B cell (primary cell): Measurements from ENCODE around the gene GRM2. TPM values are rescaled to one million over a fixed set of nuclear protein-coding genes. Genes with fewer than 3 reads are reported as not detected.

Source experiments
- ATAC-seq: fragments of 200-7000 bp; cut with Tn5 transposase; one replicate; pipeline ENCODE4 v1.10.0; 2021; ENCODE audit warnings: low read depth, mild to moderate bottlenecking, moderate number of reproducible peaks, moderate library complexity
- CTCF ChIA-PET: fragments of 350-600 bp; sonication (Branson Sonifier 250); formaldehyde crosslinking; loops from one replicate; lab custom pipeline; 2021; ENCODE audit warnings: antibody characterized with exemption, inconsistent platforms; lab: Charles Lee
- POLR2A ChIA-PET: fragments of 350-600 bp; sonication (Branson Sonifier 250); formaldehyde crosslinking; loops from one replicate; lab custom pipeline; 2021; ENCODE audit warnings: antibody characterized with exemption; lab: Charles Lee
- DNase-seq: peaks from one replicate; pipeline ENCODE4 v3.0.0; 2013
- H2AFZ ChIP-seq: 2 replicates; pipeline ENCODE4 v1.6.1; 2012; ENCODE audit warnings: mild to moderate bottlenecking, low read depth, low read length; ENCODE audit not compliant: insufficient read depth, poor library complexity, severe bottlenecking
- H3K27ac ChIP-seq, 2 donors: 1 replicate in 1 of 2; 2 replicates in 1 of 2; pipeline ENCODE4 v1.5.1; 2012 to 2013; ENCODE audit warnings: low read length in 2 of 2, mild to moderate bottlenecking in 2 of 2, moderate library complexity in 1 of 2
- H3K27me3 ChIP-seq, 4 experiments: fragments of 200-600 bp in 1 of 4; sonication (generic) in 1 of 4; replicated peaks in 1 of 4; 1 replicate in 2 of 4; 2 replicates in 2 of 4; pipeline versions ENCODE4 v1.6.1 to v1.7.0; 2013 to 2016; ENCODE audit warnings: low read length in 3 of 4, mild to moderate bottlenecking in 2 of 4, mixed read lengths in 1 of 4, moderate library complexity in 1 of 4; ENCODE audit not compliant: insufficient read depth in 4 of 4, control insufficient read depth in 3 of 4; ENCODE audit errors: control extremely low read depth in 1 of 4
- H3K36me3 ChIP-seq, 2 experiments: replicated peaks in 1 of 2; 1 replicate in 1 of 2; 2 replicates in 1 of 2; pipeline versions ENCODE4 v1.6.1 to v1.7.1; 2013; ENCODE audit warnings: low read length in 1 of 2; ENCODE audit not compliant: insufficient read depth in 2 of 2, control insufficient read depth in 1 of 2; ENCODE audit errors: control extremely low read depth in 1 of 2, extremely low read depth in 1 of 2
- H3K4me1 ChIP-seq, 2 donors: fragments of 200-600 bp in 1 of 2; sonication (generic) in 1 of 2; 1 replicate in 1 of 2; 2 replicates in 1 of 2; pipeline versions ENCODE4 v1.5.1 to v1.6.1; 2013 to 2017; ENCODE audit warnings: low read length in 2 of 2; ENCODE audit not compliant: control insufficient read depth in 2 of 2, insufficient read depth in 2 of 2
- H3K4me2 ChIP-seq: replicated peaks from 2 replicates; pipeline ENCODE3; 2012; ENCODE audit warnings: mild to moderate bottlenecking, low read depth, low read length; ENCODE audit not compliant: poor library complexity, severe bottlenecking
- H3K4me3 ChIP-seq, 5 experiments: fragments of 200-600 bp in 1 of 5; sonication (generic) in 1 of 5; 1 replicate in 3 of 5; 2 replicates in 2 of 5; pipeline versions ENCODE4 v1.5.1 to v1.7.0; 2011 to 2016; ENCODE audit warnings: low read length in 4 of 5, mild to moderate bottlenecking in 4 of 5, low read depth in 2 of 5, control low read depth in 1 of 5, moderate library complexity in 1 of 5; ENCODE audit not compliant: insufficient read depth in 1 of 5; ENCODE audit errors: control extremely low read depth in 1 of 5, extremely low read depth in 1 of 5
- H3K79me2 ChIP-seq: fragments of 200-600 bp; sonication (generic); one replicate; pipeline ENCODE4 v1.6.0; 2016; ENCODE audit warnings: low read length; ENCODE audit not compliant: control insufficient read depth, insufficient read depth
- H3K9ac ChIP-seq: fragments of 200-600 bp; sonication (generic); 2 replicates; pipeline ENCODE4 v1.6.1; 2017; ENCODE audit warnings: mild to moderate bottlenecking, low read length, moderate library complexity
- H3K9me3 ChIP-seq, 3 donors: one replicate each; pipeline versions ENCODE4 v1.6.1 to v1.7.1; 2013; ENCODE audit warnings: low read length in 2 of 3; ENCODE audit not compliant: control insufficient read depth in 2 of 3, insufficient read depth in 1 of 3; ENCODE audit errors: control extremely low read depth in 1 of 3
- H4K20me1 ChIP-seq: 2 replicates; pipeline ENCODE4 v1.6.0; 2012; ENCODE audit warnings: mild to moderate bottlenecking, low read length; ENCODE audit not compliant: insufficient read depth, control insufficient read depth, poor library complexity, severe bottlenecking
- H3K27ac Mint-ChIP-seq: one replicate; pipeline ENCODE4 v1.8.0; 2021; ENCODE audit warnings: mixed read lengths
- H3K27me3 Mint-ChIP-seq: one replicate; pipeline ENCODE4 v1.8.0; 2021; ENCODE audit warnings: mixed read lengths
- H3K4me1 Mint-ChIP-seq: one replicate; pipeline ENCODE4 v1.8.0; 2021; ENCODE audit warnings: mixed read lengths
- H3K4me3 Mint-ChIP-seq: one replicate; pipeline ENCODE4 v1.8.0; 2021; ENCODE audit warnings: mixed read lengths
- H3K9me3 Mint-ChIP-seq: one replicate; pipeline ENCODE4 v1.8.0; 2022; ENCODE audit warnings: mixed read lengths; ENCODE audit not compliant: insufficient read depth
- CTCF ChIP-seq: fragments of 200-600 bp; IDR thresholded peaks from one replicate; pipeline ENCODE4 v1.8.0; 2022; ENCODE audit warnings: antibody characterized with exemption, mild to moderate bottlenecking
- EZH2 ChIP-seq: IDR thresholded peaks from 2 replicates; pipeline ENCODE4 v1.6.1; 2012; ENCODE audit warnings: borderline replicate concordance, low read depth, mild to moderate bottlenecking, moderate library complexity, low read length; ENCODE audit not compliant: insufficient read depth, poor library complexity, severe bottlenecking
- WGBS: methylation state at CpG from one replicate; pipeline ENCODE4 v1.1.5; 2013; ENCODE audit warnings: missing lambda C conversion rate; ENCODE audit not compliant: insufficient coverage; 5-methylcytosine and 5-hydroxymethylcytosine counted together
- intact Hi-C: fragments of 100-400 bp; cut with micrococcal nuclease; formaldehyde crosslinking; loops from one replicate; pipeline ENCODE4 v1.10.0; 2022
- polyA plus RNA-seq: library from polyadenylated mRNA; depleted of rRNA; stranded (reverse); fragments of >200 nt; gene quantifications from 2 replicates; pipeline ENCODE4 v1.2.3, GENCODE V29; 2012
- total RNA-seq, 2 donors: library from RNA; stranded (reverse); fragments of 120-200 nt in 1 of 2; gene quantifications; 1 replicate in 1 of 2; 2 replicates in 1 of 2; pipeline versions ENCODE4 v1.2.3 to v1.2.4, GENCODE V29; 2013 to 2022

The GRM2 gene
- total and polyA plus RNA-seq, 2 donors (not counting 1 experiment from before 2014, with no cell fraction given) = 0.86 to 2.8 TPM

GRCh38 chr3:51671734-51672475 lies 35.0 kb upstream of the GRM2 start:
- Histone ChIP-seq H3K79me2 (peaks cover 38% of the 10 kb centered on the region), H3K4me2 (peak overlapping the region; percentile 96), H3K9me3 (no peaks in the 10 kb centered on the region), H3K27me3 (no peaks in the 10 kb centered on the region), H3K9ac (peak overlapping the region; percentile 91), H4K20me1 (peaks cover 19% of the 10 kb centered on the region), H3K36me3 (peaks cover 0 to 22% of the 10 kb centered on the region in 2 experiments), H3K4me3 (peak overlapping the region; percentile 46 to 99 (median 96)), H3K4me1 (peaks cover 25 to 55% of the 10 kb centered on the region in 2 donors), H2AFZ (peak overlapping the region; percentile 95), H3K27ac (peak overlapping the region; percentile 81 to 85)
- Mint-ChIP-seq H3K27me3 (no peaks in the 10 kb centered on the region), H3K9me3 (no peaks in the 10 kb centered on the region), H3K4me3 (peak overlapping the region; percentile 91), H3K4me1 (peaks cover 66% of the 10 kb centered on the region), H3K27ac (peak overlapping the region; percentile 92)
- intact Hi-C loops = loop anchor here (1.0 to 5.0 kb wide), 7 partner anchors 10 to 1225 kb away; partner anchors contain the start of genes DCAF1, HEMK1, MANF and STIMATE
- TF ChIP-seq CTCF (no peak), EZH2 (no peak)
- DNase-seq (no peak), ATAC-seq (peak; percentile 23)
- POLR2A ChIA-PET = interaction anchor here (0.9 to 3.4 kb wide), 4 partner anchors 10 to 287 kb away, joined by 3 to 35 read pairs (median 5); partner anchors contain the start of genes DCAF1 and MANF
- CTCF ChIA-PET = interaction anchor here (0.7 to 10.1 kb wide), 8 partner anchors 9 to 1062 kb away, joined by 3 to 190 read pairs (median 5); partner anchors contain the start of gene DCAF1
- WGBS = 2% methylated on average over 33 of the region's 40 CpGs
